Ishikawa (cell line): ENCODE data around the gene OR51B2.

Source experiments
- CEBPB ChIP-seq: IDR thresholded peaks from 2 replicates; pipeline ENCODE4 v1.6.1; 2012
- CREB1 ChIP-seq: IDR thresholded peaks from 2 replicates; pipeline ENCODE4 v1.6.1; 2012; ENCODE audit warnings: low read depth
- EGR1 ChIP-seq: IDR thresholded peaks from 2 replicates; pipeline ENCODE4 v1.6.1; 2012
- EP300 ChIP-seq: IDR thresholded peaks from 2 replicates; pipeline ENCODE4 v1.6.1; 2012; ENCODE audit warnings: borderline replicate concordance
- FOXM1 ChIP-seq: IDR thresholded peaks from 2 replicates; pipeline ENCODE4 v1.6.1; 2012; ENCODE audit warnings: low read depth, borderline replicate concordance
- MAX ChIP-seq: IDR thresholded peaks from 2 replicates; pipeline ENCODE4 v1.6.1; 2012
- NFIC ChIP-seq: IDR thresholded peaks from 2 replicates; pipeline ENCODE4 v1.6.1; 2012
- RAD21 ChIP-seq: IDR thresholded peaks from 2 replicates; pipeline ENCODE4 v1.6.1; 2012; ENCODE audit warnings: low read depth
- REST ChIP-seq: IDR thresholded peaks from 2 replicates; pipeline ENCODE4 v1.6.1; 2012; ENCODE audit warnings: low read depth, mild to moderate bottlenecking
- TAF1 ChIP-seq: IDR thresholded peaks from 2 replicates; pipeline ENCODE4 v1.6.1; 2012; ENCODE audit warnings: low read depth, mild to moderate bottlenecking
- TCF12 ChIP-seq: IDR thresholded peaks from 2 replicates; pipeline ENCODE4 v1.6.1; 2012; ENCODE audit warnings: low read depth
- TEAD4 ChIP-seq: IDR thresholded peaks from 2 replicates; pipeline ENCODE4 v1.6.1; 2012
- USF1 ChIP-seq: IDR thresholded peaks from 2 replicates; pipeline ENCODE4 v1.6.1; 2012
- YY1 ChIP-seq: IDR thresholded peaks from 2 replicates; pipeline ENCODE4 v1.6.1; 2012; ENCODE audit warnings: low read depth
- ZBTB7A ChIP-seq: IDR thresholded peaks from 2 replicates; pipeline ENCODE4 v1.6.1; 2012; ENCODE audit warnings: low read depth

Gene OR51B2

GRCh38 chr11:5288108-5288905 lies 35.8 kb downstream of the OR51B2 start:
- TF ChIP-seq TCF12 (no peak), USF1 (no peak), MAX (no peak), TAF1 (no peak), EGR1 (no peak), RAD21 (no peak)

- TF ChIP-seq FOXM1 (no peak), TAF1 (no peak), TCF12 (no peak), MAX (no peak), CREB1 (no peak), RAD21 (no peak), EGR1 (no peak), USF1 (no peak)
Measured at GRCh38 chr11:5286901-5287300, 37.2 kb downstream of the OR51B2 start.

GRCh38 chr11:5286351-5286750 lies 37.7 kb downstream of the OR51B2 start:
- TF ChIP-seq YY1 = no peak
- no peak for TF ChIP-seq REST
- no peak for TF ChIP-seq TCF12
- no peak for TF ChIP-seq CREB1
- TF ChIP-seq NFIC = no peak
- no peak for TF ChIP-seq RAD21
- TF ChIP-seq ZBTB7A = no peak
- TF ChIP-seq EP300 = no peak
- TF ChIP-seq CEBPB = no peak
- TF ChIP-seq TAF1 = no peak
- TF ChIP-seq EGR1 = no peak
- TF ChIP-seq USF1 = no peak
- no peak for TF ChIP-seq MAX
- TF ChIP-seq TEAD4 = no peak
- no peak for TF ChIP-seq FOXM1

- TF ChIP-seq EGR1 (no peak), CREB1 (no peak), CEBPB (no peak), NFIC (no peak), ZBTB7A (no peak), TAF1 (no peak), FOXM1 (no peak), RAD21 (no peak), MAX (no peak), USF1 (no peak), TCF12 (no peak), REST (no peak), TEAD4 (no peak), YY1 (no peak), EP300 (no peak)
Measured at GRCh38 chr11:5285703-5286340, 38.3 kb downstream of the OR51B2 start.
